Activated T-cell treated with anti-CD3 and anti-CD28 coated beads, Interleukin-2, amount 50 U/mL, for 24 hours (primary cell): ENCODE results near the gene BNC2.

ENCODE experiments used
- DNase-seq: peaks from one replicate; pipeline ENCODE4 v3.0.0-alpha.2; 2020
- H3K27ac Mint-ChIP-seq: 2 replicates; pipeline ENCODE4 v1.8.0; 2020; ENCODE audit warnings: mild to moderate bottlenecking, mixed read lengths
- H3K27me3 Mint-ChIP-seq: 2 replicates; pipeline ENCODE4 v1.8.0; 2020; ENCODE audit warnings: mixed read lengths
- H3K36me3 Mint-ChIP-seq: 2 replicates; pipeline ENCODE4 v1.8.0; 2020; ENCODE audit warnings: low read depth, mixed read lengths
- H3K4me1 Mint-ChIP-seq: 2 replicates; pipeline ENCODE4 v1.8.0; 2020; ENCODE audit warnings: low read depth, mixed read lengths
- H3K4me3 Mint-ChIP-seq: 2 replicates; pipeline ENCODE4 v1.8.0; 2020; ENCODE audit warnings: mild to moderate bottlenecking, moderate library complexity, mixed read lengths
- H3K9me3 Mint-ChIP-seq: 2 replicates; pipeline ENCODE4 v1.8.0; 2020; ENCODE audit warnings: mixed read lengths

BNC2 gene

GRCh38 chr9:16730162-16730561, 140.3 kb downstream of the BNC2 start:
- DNase-seq = no peak
- H3K27ac Mint-ChIP-seq = no peak overlapping the region
- peaks cover 3% of the 10 kb centered on the region for H3K4me1 Mint-ChIP-seq
- no peaks in the 10 kb centered on the region for H3K9me3 Mint-ChIP-seq
- no peaks in the 10 kb centered on the region for H3K36me3 Mint-ChIP-seq
- H3K27me3 Mint-ChIP-seq = peaks cover 33% of the 10 kb centered on the region
- no peak overlapping the region for H3K4me3 Mint-ChIP-seq

- DNase-seq = no peak
- Mint-ChIP-seq H3K27ac (no peak overlapping the region), H3K9me3 (no peaks in the 10 kb centered on the region), H3K36me3 (no peaks in the 10 kb centered on the region), H3K27me3 (peaks cover 35% of the 10 kb centered on the region), H3K4me1 (peaks cover 3% of the 10 kb centered on the region), H3K4me3 (no peak overlapping the region)
Measured at GRCh38 chr9:16729651-16730050, 140.8 kb downstream of the BNC2 start.

- Mint-ChIP-seq H3K4me1 (peaks cover 3% of the 10 kb centered on the region), H3K9me3 (no peaks in the 10 kb centered on the region), H3K36me3 (no peaks in the 10 kb centered on the region), H3K4me3 (no peak overlapping the region), H3K27ac (no peak overlapping the region), H3K27me3 (peaks cover 38% of the 10 kb centered on the region)
- DNase-seq = no peak
Measured at GRCh38 chr9:16728137-16728508, 142.3 kb downstream of the BNC2 start.

GRCh38 chr9:16727452-16728136, 142.9 kb downstream of the BNC2 start:
- no peak for DNase-seq
- H3K4me3 Mint-ChIP-seq = no peak overlapping the region

GRCh38 chr9:16726718-16727451, 143.6 kb downstream of the BNC2 start:
- Mint-ChIP-seq H3K27me3 (peaks cover 38% of the 10 kb centered on the region), H3K4me1 (peaks cover 3% of the 10 kb centered on the region), H3K36me3 (no peaks in the 10 kb centered on the region), H3K4me3 (no peak overlapping the region), H3K27ac (no peak overlapping the region), H3K9me3 (no peaks in the 10 kb centered on the region)
- no peak for DNase-seq

More at GRCh38 chr9:16727452-16728136, 142.9 kb downstream of the BNC2 start:
- Mint-ChIP-seq H3K36me3 (no peaks in the 10 kb centered on the region), H3K4me1 (peaks cover 3% of the 10 kb centered on the region), H3K27me3 (peaks cover 38% of the 10 kb centered on the region), H3K9me3 (no peaks in the 10 kb centered on the region), H3K27ac (no peak overlapping the region)

- Mint-ChIP-seq H3K27ac (no peak overlapping the region), H3K9me3 (no peaks in the 10 kb centered on the region), H3K36me3 (no peaks in the 10 kb centered on the region), H3K4me3 (no peak overlapping the region), H3K27me3 (peaks cover 38% of the 10 kb centered on the region), H3K4me1 (peaks cover 3% of the 10 kb centered on the region)
- no peak for DNase-seq
Measured at GRCh38 chr9:16726029-16726428, 144.4 kb downstream of the BNC2 start.

GRCh38 chr9:16725066-16725465, 145.4 kb downstream of the BNC2 start:
- no peaks in the 10 kb centered on the region for H3K36me3 Mint-ChIP-seq
- no peak for DNase-seq
- peaks cover 3% of the 10 kb centered on the region for H3K4me1 Mint-ChIP-seq
- no peak overlapping the region for H3K4me3 Mint-ChIP-seq
- H3K27ac Mint-ChIP-seq = no peak overlapping the region
- peaks cover 38% of the 10 kb centered on the region for H3K27me3 Mint-ChIP-seq
- no peaks in the 10 kb centered on the region for H3K9me3 Mint-ChIP-seq

GRCh38 chr9:16721972-16722371, 148.5 kb downstream of the BNC2 start:
- Mint-ChIP-seq H3K36me3 (no peaks in the 10 kb centered on the region), H3K27ac (no peak overlapping the region), H3K27me3 (peaks cover 20% of the 10 kb centered on the region), H3K4me1 (no peaks in the 10 kb centered on the region), H3K4me3 (no peak overlapping the region), H3K9me3 (no peaks in the 10 kb centered on the region)
- DNase-seq = no peak

GRCh38 chr9:16720386-16720785, 150.1 kb downstream of the BNC2 start:
- H3K36me3 Mint-ChIP-seq = no peaks in the 10 kb centered on the region
- no peaks in the 10 kb centered on the region for H3K9me3 Mint-ChIP-seq
- no peak for DNase-seq
- H3K4me1 Mint-ChIP-seq = no peaks in the 10 kb centered on the region
- no peak overlapping the region for H3K4me3 Mint-ChIP-seq
- H3K27me3 Mint-ChIP-seq = peaks cover 6% of the 10 kb centered on the region
- H3K27ac Mint-ChIP-seq = no peak overlapping the region

GRCh38 chr9:16719921-16720320, 150.5 kb downstream of the BNC2 start:
- Mint-ChIP-seq H3K4me3 (no peak overlapping the region), H3K27me3 (peaks cover 3% of the 10 kb centered on the region), H3K4me1 (no peaks in the 10 kb centered on the region), H3K9me3 (no peaks in the 10 kb centered on the region), H3K27ac (no peak overlapping the region), H3K36me3 (no peaks in the 10 kb centered on the region)
- no peak for DNase-seq

- Mint-ChIP-seq H3K4me3 (no peak overlapping the region), H3K27me3 (no peaks in the 10 kb centered on the region), H3K36me3 (no peaks in the 10 kb centered on the region), H3K4me1 (no peaks in the 10 kb centered on the region), H3K27ac (no peak overlapping the region), H3K9me3 (no peaks in the 10 kb centered on the region)
- DNase-seq = no peak
Measured at GRCh38 chr9:16718952-16719351, 151.5 kb downstream of the BNC2 start.

- no peaks in the 10 kb centered on the region for H3K9me3 Mint-ChIP-seq
- H3K4me3 Mint-ChIP-seq = no peak overlapping the region
- H3K27ac Mint-ChIP-seq = no peak overlapping the region
- H3K4me1 Mint-ChIP-seq = no peaks in the 10 kb centered on the region
- no peak for DNase-seq
- no peaks in the 10 kb centered on the region for H3K27me3 Mint-ChIP-seq
- no peaks in the 10 kb centered on the region for H3K36me3 Mint-ChIP-seq
Measured at GRCh38 chr9:16718296-16718695, 152.2 kb downstream of the BNC2 start.

GRCh38 chr9:16716601-16717000, 153.9 kb downstream of the BNC2 start:
- no peak for DNase-seq
- H3K27ac Mint-ChIP-seq = no peak overlapping the region
- H3K36me3 Mint-ChIP-seq = no peaks in the 10 kb centered on the region
- no peaks in the 10 kb centered on the region for H3K9me3 Mint-ChIP-seq
- H3K27me3 Mint-ChIP-seq = no peaks in the 10 kb centered on the region
- H3K4me1 Mint-ChIP-seq = no peaks in the 10 kb centered on the region
- no peak overlapping the region for H3K4me3 Mint-ChIP-seq

- Mint-ChIP-seq H3K36me3 (no peaks in the 10 kb centered on the region), H3K27me3 (no peaks in the 10 kb centered on the region), H3K27ac (no peak overlapping the region), H3K4me3 (no peak overlapping the region), H3K9me3 (no peaks in the 10 kb centered on the region), H3K4me1 (no peaks in the 10 kb centered on the region)
- no peak for DNase-seq
Measured at GRCh38 chr9:16715404-16715803, 155.1 kb downstream of the BNC2 start.

GRCh38 chr9:16712787-16713186, 157.7 kb downstream of the BNC2 start:
- Mint-ChIP-seq H3K27ac (no peak overlapping the region), H3K9me3 (peaks cover 6% of the 10 kb centered on the region), H3K36me3 (no peaks in the 10 kb centered on the region), H3K4me1 (no peaks in the 10 kb centered on the region), H3K27me3 (no peaks in the 10 kb centered on the region), H3K4me3 (no peak overlapping the region)
- no peak for DNase-seq
